Vagina (tissue), 2 donors: ENCODE data around the gene ZFYVE21.

Source experiments
- POLR2A ChIP-seq, 2 donors: fragments of 450-650 bp; IDR thresholded peaks; one replicate each; pipeline ENCODE4 v1.6.1; 2017; ENCODE audit warnings: antibody characterized with exemption in 2 of 2, mild to moderate bottlenecking in 2 of 2, moderate library complexity in 2 of 2
- TF ChIP-seq, protein P1 (sequence below), 3 experiments: fragments of 450-650 bp in 2 of 3; fragments of 200-600 bp in 1 of 3; sonication (generic) in 1 of 3; IDR thresholded peaks; one replicate each; pipeline ENCODE4 v1.5.1; 2017 to 2019; ENCODE audit warnings: antibody characterized with exemption in 3 of 3, mild to moderate bottlenecking in 2 of 3, moderate library complexity in 2 of 3

DNA sequence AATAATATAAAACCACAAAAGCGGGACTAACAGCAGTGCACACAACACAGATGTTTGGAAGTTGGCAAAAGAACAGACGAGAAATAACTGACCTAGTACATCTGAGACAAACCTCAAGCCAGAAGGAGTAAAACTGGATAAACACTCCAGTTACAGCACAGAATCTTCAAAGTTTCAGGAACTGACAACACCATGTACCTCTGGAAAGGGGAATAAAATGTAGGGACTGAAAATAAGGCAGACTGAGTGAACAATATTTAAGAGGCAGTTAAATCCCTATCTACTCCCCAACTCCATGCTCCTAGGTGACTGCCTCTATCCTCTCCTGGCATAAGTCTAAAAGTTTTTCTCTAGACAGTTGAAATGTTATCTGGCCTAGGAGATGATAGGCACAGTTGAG, 57.9 kb downstream of the ZFYVE21 start:
- TF ChIP-seq, protein P1, sequence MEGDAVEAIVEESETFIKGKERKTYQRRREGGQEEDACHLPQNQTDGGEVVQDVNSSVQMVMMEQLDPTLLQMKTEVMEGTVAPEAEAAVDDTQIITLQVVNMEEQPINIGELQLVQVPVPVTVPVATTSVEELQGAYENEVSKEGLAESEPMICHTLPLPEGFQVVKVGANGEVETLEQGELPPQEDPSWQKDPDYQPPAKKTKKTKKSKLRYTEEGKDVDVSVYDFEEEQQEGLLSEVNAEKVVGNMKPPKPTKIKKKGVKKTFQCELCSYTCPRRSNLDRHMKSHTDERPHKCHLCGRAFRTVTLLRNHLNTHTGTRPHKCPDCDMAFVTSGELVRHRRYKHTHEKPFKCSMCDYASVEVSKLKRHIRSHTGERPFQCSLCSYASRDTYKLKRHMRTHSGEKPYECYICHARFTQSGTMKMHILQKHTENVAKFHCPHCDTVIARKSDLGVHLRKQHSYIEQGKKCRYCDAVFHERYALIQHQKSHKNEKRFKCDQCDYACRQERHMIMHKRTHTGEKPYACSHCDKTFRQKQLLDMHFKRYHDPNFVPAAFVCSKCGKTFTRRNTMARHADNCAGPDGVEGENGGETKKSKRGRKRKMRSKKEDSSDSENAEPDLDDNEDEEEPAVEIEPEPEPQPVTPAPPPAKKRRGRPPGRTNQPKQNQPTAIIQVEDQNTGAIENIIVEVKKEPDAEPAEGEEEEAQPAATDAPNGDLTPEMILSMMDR (IDR thresholded peaks at IDR 0.05): no peak
- TF ChIP-seq POLR2A (IDR thresholded peaks at IDR 0.05): no peak
